ENCODE results near the gene LOC128125822.

The LOC128125822 gene

DNA sequence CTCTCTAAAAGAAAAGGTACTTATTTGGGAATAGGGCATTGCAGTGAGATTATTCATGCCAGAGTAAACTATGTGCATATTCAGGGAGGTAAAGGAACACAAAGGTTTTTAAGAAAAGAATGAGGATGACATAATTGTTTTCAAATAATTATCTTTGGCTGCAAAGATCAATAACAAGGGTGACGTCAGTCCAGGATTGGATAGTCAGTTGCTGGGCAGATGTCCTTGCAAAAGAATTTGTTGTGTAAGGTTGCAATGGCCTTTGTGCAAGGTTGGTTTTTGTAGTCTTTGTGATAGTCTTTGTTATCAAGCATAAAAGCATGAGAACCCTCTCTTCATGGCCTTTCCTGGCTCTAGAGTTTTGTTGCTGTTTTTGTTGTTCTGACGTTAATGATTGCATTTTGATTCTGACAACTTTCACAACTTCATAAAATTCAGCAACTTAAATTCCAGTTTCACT lies 17.7 kb downstream of the LOC128125822 start:
- Histone ChIP-seq H3K4me3 (ENCODE audit: insufficient read depth, low read length) (no peak overlapping the region), H4K20me1 (ENCODE audit: insufficient read depth, low read length) (no peaks in the 10 kb centered on the region), H3K36me3 (ENCODE audit: insufficient read depth, low read length) (no peaks in the 10 kb centered on the region), H3K4me2 (ENCODE audit: insufficient read depth, low read length) (no peak overlapping the region), H3K27me3 (ENCODE audit: insufficient read depth, low read length) (no peaks in the 10 kb centered on the region), H3K79me2 (ENCODE audit: insufficient read depth, low read length) (no peaks in the 10 kb centered on the region), H3K4me1 (ENCODE audit: insufficient read depth, low read length) (no peaks in the 10 kb centered on the region), H3K27ac (ENCODE audit: low read depth, low read length) (no peak overlapping the region), H3K9me3 (ENCODE audit: low read depth, low read length) (no peaks in the 10 kb centered on the region), H2AFZ (ENCODE audit: low read length) (no peak overlapping the region)
- no peak for DNase-seq (ENCODE audit: insufficient read length, low spot score, missing footprints)
- TF ChIP-seq, protein P1, sequence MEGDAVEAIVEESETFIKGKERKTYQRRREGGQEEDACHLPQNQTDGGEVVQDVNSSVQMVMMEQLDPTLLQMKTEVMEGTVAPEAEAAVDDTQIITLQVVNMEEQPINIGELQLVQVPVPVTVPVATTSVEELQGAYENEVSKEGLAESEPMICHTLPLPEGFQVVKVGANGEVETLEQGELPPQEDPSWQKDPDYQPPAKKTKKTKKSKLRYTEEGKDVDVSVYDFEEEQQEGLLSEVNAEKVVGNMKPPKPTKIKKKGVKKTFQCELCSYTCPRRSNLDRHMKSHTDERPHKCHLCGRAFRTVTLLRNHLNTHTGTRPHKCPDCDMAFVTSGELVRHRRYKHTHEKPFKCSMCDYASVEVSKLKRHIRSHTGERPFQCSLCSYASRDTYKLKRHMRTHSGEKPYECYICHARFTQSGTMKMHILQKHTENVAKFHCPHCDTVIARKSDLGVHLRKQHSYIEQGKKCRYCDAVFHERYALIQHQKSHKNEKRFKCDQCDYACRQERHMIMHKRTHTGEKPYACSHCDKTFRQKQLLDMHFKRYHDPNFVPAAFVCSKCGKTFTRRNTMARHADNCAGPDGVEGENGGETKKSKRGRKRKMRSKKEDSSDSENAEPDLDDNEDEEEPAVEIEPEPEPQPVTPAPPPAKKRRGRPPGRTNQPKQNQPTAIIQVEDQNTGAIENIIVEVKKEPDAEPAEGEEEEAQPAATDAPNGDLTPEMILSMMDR (IDR thresholded peaks at IDR 0.05; ENCODE audit: extremely low read depth, low read depth, low read length), result no peak

DNA sequence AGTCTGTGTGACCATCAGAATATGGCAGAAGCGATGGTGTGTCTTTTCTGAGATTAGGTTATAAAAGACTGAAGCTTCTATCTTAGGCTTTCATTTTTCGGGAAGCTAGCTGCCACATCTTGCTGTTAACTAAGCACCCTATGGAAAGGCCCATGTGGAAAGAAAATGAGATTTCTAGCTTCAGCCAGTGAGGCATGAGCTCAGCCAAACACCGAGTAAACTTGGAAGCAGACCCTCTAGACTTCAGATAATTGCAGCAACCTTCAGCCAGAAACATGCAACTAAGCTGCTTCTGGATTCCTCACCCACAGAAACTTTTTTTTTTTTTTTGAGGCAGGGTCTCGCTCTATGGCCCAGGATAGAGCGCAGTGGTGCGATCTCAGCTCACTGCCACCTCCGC lies 20.6 kb downstream of the LOC128125822 start:
- DNase-seq (ENCODE audit: insufficient read length, low spot score, missing footprints), result no peak
- no peaks in the 10 kb centered on the region for H3K9me3 ChIP-seq (ENCODE audit: low read depth, low read length)
- no peak overlapping the region for H3K4me2 ChIP-seq (ENCODE audit: insufficient read depth, low read length)
- TF ChIP-seq, protein P1 (IDR thresholded peaks at IDR 0.05; ENCODE audit: extremely low read depth, low read depth, low read length), result no peak
- H3K27ac ChIP-seq (ENCODE audit: low read depth, low read length), result no peak overlapping the region
- H3K27me3 ChIP-seq (ENCODE audit: insufficient read depth, low read length), result no peaks in the 10 kb centered on the region
- H3K79me2 ChIP-seq (ENCODE audit: insufficient read depth, low read length), result no peaks in the 10 kb centered on the region
- H4K20me1 ChIP-seq (ENCODE audit: insufficient read depth, low read length), result no peaks in the 10 kb centered on the region
- H3K4me3 ChIP-seq (ENCODE audit: insufficient read depth, low read length), result no peak overlapping the region
- H3K4me1 ChIP-seq (ENCODE audit: insufficient read depth, low read length), result peaks cover 5% of the 10 kb centered on the region
- no peak overlapping the region for H2AFZ ChIP-seq (ENCODE audit: low read length)
- no peaks in the 10 kb centered on the region for H3K36me3 ChIP-seq (ENCODE audit: insufficient read depth, low read length)

DNA sequence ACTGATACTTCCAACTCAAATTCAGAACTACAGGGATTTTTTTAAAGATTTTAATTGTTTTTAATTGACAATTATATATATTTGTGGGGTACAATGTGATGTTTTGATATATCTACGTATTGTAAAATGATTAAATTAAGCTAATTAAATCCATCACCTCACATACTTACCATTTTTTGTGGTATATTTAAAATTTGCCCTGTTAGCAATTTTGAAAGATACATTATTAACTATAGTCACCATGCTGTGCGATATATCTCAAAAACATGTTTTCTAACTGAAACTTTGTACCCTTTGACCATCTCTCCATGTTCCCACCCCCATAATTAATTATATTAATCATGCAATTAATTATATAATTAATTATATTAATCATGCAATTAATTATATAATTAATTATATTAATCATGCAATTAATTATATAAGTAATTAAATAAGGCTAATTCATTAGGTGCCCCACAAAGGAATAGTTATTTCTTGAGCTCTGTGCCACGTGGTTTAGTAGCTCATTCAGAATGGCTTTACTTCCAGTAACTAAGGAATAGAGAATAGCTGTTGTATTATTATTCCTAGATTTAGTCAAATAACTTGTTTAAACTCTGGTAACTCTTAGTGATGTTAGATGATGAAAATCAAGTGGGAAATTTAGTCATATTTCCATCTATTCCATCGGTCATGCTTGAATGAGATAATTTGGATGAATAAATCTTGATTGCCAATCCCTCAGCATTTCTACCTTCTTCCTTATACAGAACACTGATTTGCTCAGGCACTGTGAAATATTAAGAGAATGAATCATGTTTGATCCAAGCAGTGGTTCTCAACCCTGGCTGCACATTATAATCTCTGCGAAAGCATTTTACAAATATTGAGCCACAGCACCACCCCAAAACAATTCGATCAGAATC lies 25.1 kb downstream of the LOC128125822 start:
- no peaks in the 10 kb centered on the region for H3K27me3 ChIP-seq (ENCODE audit: insufficient read depth, low read length)
- no peaks in the 10 kb centered on the region for H3K9me3 ChIP-seq (ENCODE audit: low read depth, low read length)
- H3K79me2 ChIP-seq (ENCODE audit: insufficient read depth, low read length), result no peaks in the 10 kb centered on the region
- H2AFZ ChIP-seq (ENCODE audit: low read length), result peak overlapping the region; percentile 93
- H3K4me1 ChIP-seq (ENCODE audit: insufficient read depth, low read length), result peaks cover 13% of the 10 kb centered on the region
- H3K4me3 ChIP-seq (ENCODE audit: insufficient read depth, low read length), result peak overlapping the region; percentile 73
- peak overlapping the region; percentile 96 for H3K4me2 ChIP-seq (ENCODE audit: insufficient read depth, low read length)
- TF ChIP-seq, protein P1 (IDR thresholded peaks at IDR 0.05; ENCODE audit: extremely low read depth, low read depth, low read length), result no peak
- DNase-seq (ENCODE audit: insufficient read length, low spot score, missing footprints), result no peak
- no peaks in the 10 kb centered on the region for H4K20me1 ChIP-seq (ENCODE audit: insufficient read depth, low read length)
- H3K36me3 ChIP-seq (ENCODE audit: insufficient read depth, low read length), result no peaks in the 10 kb centered on the region
- no peak overlapping the region for H3K27ac ChIP-seq (ENCODE audit: low read depth, low read length)

Data from osteoblast (primary cell).